ENCODE measurements around the gene SLAMF7. TPM values are rescaled to one million over a fixed set of nuclear protein-coding genes. Genes with fewer than 3 reads are reported as not detected.
"Not testable (repeated sequence)": the region's sequence is repeated elsewhere in the genome, so short reads cannot be mapped to it uniquely, and the experiment has no call there.

Gene SLAMF7
- total RNA-seq, 2 experiments from 2014 or later, result 79.9 to 82.2 TPM

- H3K9me3 Mint-ChIP-seq, result no peaks in the 10 kb centered on the region
- no peaks in the 10 kb centered on the region for H3K36me3 Mint-ChIP-seq (ENCODE audit: low read depth)
- peak overlapping the region; percentile 51 for H3K4me3 Mint-ChIP-seq
- no peaks in the 10 kb centered on the region for H3K27me3 Mint-ChIP-seq (ENCODE audit: low read depth)
- no peak overlapping the region for H3K27ac Mint-ChIP-seq
- H3K4me1 Mint-ChIP-seq (ENCODE audit: low read depth), result peaks cover 54% of the 10 kb centered on the region
- peak; percentile 23 for DNase-seq
- CTCF ChIA-PET, result interaction anchor here (0.8 to 8.9 kb wide), 17 partner anchors 9 to 343 kb away, joined by 3 to 84 read pairs (median 5); partner anchors contain the start of genes CD48 and SLAMF7
- intact Hi-C loops (cut with micrococcal nuclease), result loop anchor here (1.0 kb wide), 1 partner anchor 10 kb away; no protein-coding TSS in a partner anchor
Observed at GRCh38 chr1:160722726-160723125, 16.3 kb upstream of the SLAMF7 start.

GRCh38 chr1:160723332-160723731 is 15.7 kb upstream of the SLAMF7 start:
- Mint-ChIP-seq H3K4me1 (ENCODE audit: low read depth) (peaks cover 51% of the 10 kb centered on the region), H3K27ac (no peak overlapping the region), H3K36me3 (ENCODE audit: low read depth) (no peaks in the 10 kb centered on the region), H3K4me3 (no peak overlapping the region), H3K27me3 (ENCODE audit: low read depth) (no peaks in the 10 kb centered on the region), H3K9me3 (no peaks in the 10 kb centered on the region)
- DNase-seq, result no peak
- CTCF ChIA-PET, result interaction anchor here (0.8 to 8.9 kb wide), 19 partner anchors 10 to 343 kb away, joined by 3 to 84 read pairs (median 4); partner anchors contain the start of genes CD48 and SLAMF7
- intact Hi-C loops (cut with micrococcal nuclease), result no loop called here

- H3K4me1 Mint-ChIP-seq (ENCODE audit: low read depth), result peaks cover 43% of the 10 kb centered on the region
- H3K27ac Mint-ChIP-seq, result no peak overlapping the region
- no peaks in the 10 kb centered on the region for H3K9me3 Mint-ChIP-seq
- peak; percentile 49 for DNase-seq
- no peak overlapping the region for H3K4me3 Mint-ChIP-seq
- H3K36me3 Mint-ChIP-seq (ENCODE audit: low read depth), result no peaks in the 10 kb centered on the region
- CTCF ChIA-PET, result interaction anchor here (0.6 to 8.9 kb wide), 20 partner anchors 11 to 344 kb away, joined by 3 to 174 read pairs (median 10); partner anchors contain the start of genes CD48, ITLN2 and SLAMF7
- no peaks in the 10 kb centered on the region for H3K27me3 Mint-ChIP-seq (ENCODE audit: low read depth)
- intact Hi-C loops (cut with micrococcal nuclease), result loop anchor here (5.0 kb wide), 1 partner anchor 373 kb away; the partner anchor contains the start of gene KLHDC9
Observed at GRCh38 chr1:160724465-160725242, 14.4 kb upstream of the SLAMF7 start.

GRCh38 chr1:160726114-160726497 is 12.9 kb upstream of the SLAMF7 start:
- H3K27ac Mint-ChIP-seq, result no peak overlapping the region
- intact Hi-C loops (cut with micrococcal nuclease), result loop anchor here (1.0 to 5.0 kb wide), 4 partner anchors 45 to 371 kb away; partner anchors contain the start of gene KLHDC9
- peaks cover 31% of the 10 kb centered on the region for H3K4me1 Mint-ChIP-seq (ENCODE audit: low read depth)
- no peaks in the 10 kb centered on the region for H3K9me3 Mint-ChIP-seq
- CTCF ChIA-PET, result interaction anchor here (0.9 to 8.9 kb wide), 18 partner anchors 12 to 319 kb away, joined by 3 to 174 read pairs (median 12); partner anchors contain the start of genes CD48, ITLN2, SLAMF7 and USF1
- DNase-seq, result no peak
- H3K4me3 Mint-ChIP-seq, result no peak overlapping the region
- no peaks in the 10 kb centered on the region for H3K36me3 Mint-ChIP-seq (ENCODE audit: low read depth)
- H3K27me3 Mint-ChIP-seq (ENCODE audit: low read depth), result no peaks in the 10 kb centered on the region

GRCh38 chr1:160726498-160727315 is 12.3 kb upstream of the SLAMF7 start:
- no peak overlapping the region for H3K4me3 Mint-ChIP-seq
- no peaks in the 10 kb centered on the region for H3K27me3 Mint-ChIP-seq (ENCODE audit: low read depth)
- peak; percentile 81 for DNase-seq
- no peak overlapping the region for H3K27ac Mint-ChIP-seq
- peaks cover 4% of the 10 kb centered on the region for H3K9me3 Mint-ChIP-seq
- CTCF ChIA-PET, result interaction anchor here (0.6 to 8.9 kb wide), 26 partner anchors 13 to 246 kb away, joined by 3 to 174 read pairs (median 6); partner anchors contain the start of genes CD48, ITLN2 and SLAMF7
- H3K36me3 Mint-ChIP-seq (ENCODE audit: low read depth), result peaks cover 3% of the 10 kb centered on the region
- H3K4me1 Mint-ChIP-seq (ENCODE audit: low read depth), result peaks cover 34% of the 10 kb centered on the region
- intact Hi-C loops (cut with micrococcal nuclease), result loop anchor here (1.0 to 5.0 kb wide), 8 partner anchors 42 to 371 kb away; partner anchors contain the start of gene KLHDC9

- DNase-seq, result no peak
- H3K9me3 Mint-ChIP-seq, result peaks cover 10% of the 10 kb centered on the region
- H3K4me1 Mint-ChIP-seq (ENCODE audit: low read depth), result peaks cover 37% of the 10 kb centered on the region
- CTCF ChIA-PET, result interaction anchor here (0.6 to 8.9 kb wide), 22 partner anchors 12 to 245 kb away, joined by 3 to 174 read pairs (median 6); partner anchors contain the start of genes CD48, ITLN2 and SLAMF7
- H3K36me3 Mint-ChIP-seq (ENCODE audit: low read depth), result peaks cover 8% of the 10 kb centered on the region
- H3K27me3 Mint-ChIP-seq (ENCODE audit: low read depth), result no peaks in the 10 kb centered on the region
- no peak overlapping the region for H3K27ac Mint-ChIP-seq
- intact Hi-C loops (cut with micrococcal nuclease), result loop anchor here (1.0 to 5.0 kb wide), 5 partner anchors 41 to 370 kb away; partner anchors contain the start of gene KLHDC9
- no peak overlapping the region for H3K4me3 Mint-ChIP-seq
Observed at GRCh38 chr1:160727316-160727640, 11.8 kb upstream of the SLAMF7 start.

- CTCF ChIA-PET, result not testable (repeated sequence)
- peaks cover 29% of the 10 kb centered on the region for H3K9me3 Mint-ChIP-seq
Observed at GRCh38 chr1:160731564-160731963, 7.5 kb upstream of the SLAMF7 start.

GRCh38 chr1:160731990-160732389 is 7.1 kb upstream of the SLAMF7 start:
- H3K27ac Mint-ChIP-seq, result peak overlapping the region; percentile 90
- CTCF ChIA-PET, result interaction anchor here (0.7 to 2.4 kb wide), 4 partner anchors 9 to 303 kb away, joined by 4 to 31 read pairs (median 5); no protein-coding TSS in a partner anchor
- H3K27me3 Mint-ChIP-seq (ENCODE audit: low read depth), result no peaks in the 10 kb centered on the region
- H3K36me3 Mint-ChIP-seq (ENCODE audit: low read depth), result peaks cover 36% of the 10 kb centered on the region
- H3K9me3 Mint-ChIP-seq, result peaks cover 32% of the 10 kb centered on the region
- no peak for DNase-seq
- intact Hi-C loops (cut with micrococcal nuclease), result no loop called here
- H3K4me3 Mint-ChIP-seq, result no peak overlapping the region
- H3K4me1 Mint-ChIP-seq (ENCODE audit: low read depth), result peaks cover 48% of the 10 kb centered on the region

More at GRCh38 chr1:160731564-160731963, 7.5 kb upstream of the SLAMF7 start:
- H3K27me3 Mint-ChIP-seq (ENCODE audit: low read depth); H3K4me3 Mint-ChIP-seq; intact Hi-C loops (cut with micrococcal nuclease); DNase-seq: not testable (repeated sequence)
- Mint-ChIP-seq H3K4me1 (ENCODE audit: low read depth) (peaks cover 45% of the 10 kb centered on the region), H3K27ac (peak overlapping the region; percentile 90), H3K36me3 (ENCODE audit: low read depth) (peaks cover 32% of the 10 kb centered on the region)

GRCh38 chr1:160733898-160734297 is 5.1 kb upstream of the SLAMF7 start:
- peak overlapping the region; percentile 19 for H3K4me3 Mint-ChIP-seq
- no peaks in the 10 kb centered on the region for H3K27me3 Mint-ChIP-seq (ENCODE audit: low read depth)
- H3K4me1 Mint-ChIP-seq (ENCODE audit: low read depth), result peaks cover 65% of the 10 kb centered on the region
- DNase-seq, result no peak
- intact Hi-C loops (cut with micrococcal nuclease), result no loop called here
- peak overlapping the region; percentile 90 for H3K27ac Mint-ChIP-seq
- H3K36me3 Mint-ChIP-seq (ENCODE audit: low read depth), result peaks cover 38% of the 10 kb centered on the region
- peaks cover 40% of the 10 kb centered on the region for H3K9me3 Mint-ChIP-seq
- CTCF ChIA-PET, result interaction anchor here (1.0 to 2.4 kb wide), 5 partner anchors 10 to 35 kb away, joined by 3 to 31 read pairs (median 5); no protein-coding TSS in a partner anchor

- CTCF ChIA-PET, result interaction anchor here (1.0 to 2.4 kb wide), 4 partner anchors 10 to 34 kb away, joined by 3 to 31 read pairs (median 4); no protein-coding TSS in a partner anchor
- Mint-ChIP-seq H3K4me1 (ENCODE audit: low read depth) (peaks cover 69% of the 10 kb centered on the region), H3K27ac (peak overlapping the region; percentile 90), H3K4me3 (peak overlapping the region; percentile 19), H3K27me3 (ENCODE audit: low read depth) (no peaks in the 10 kb centered on the region), H3K36me3 (ENCODE audit: low read depth) (peaks cover 39% of the 10 kb centered on the region), H3K9me3 (peaks cover 40% of the 10 kb centered on the region)
- no peak for DNase-seq
- intact Hi-C loops (cut with micrococcal nuclease), result no loop called here
Observed at GRCh38 chr1:160734301-160734700, 4.7 kb upstream of the SLAMF7 start.

- CTCF ChIA-PET, result interaction anchor here (0.9 to 5.2 kb wide), 7 partner anchors 12 to 98 kb away, joined by 3 to 36 read pairs (median 3); no protein-coding TSS in a partner anchor
- H3K27me3 Mint-ChIP-seq (ENCODE audit: low read depth), result no peaks in the 10 kb centered on the region
- H3K36me3 Mint-ChIP-seq (ENCODE audit: low read depth), result peaks cover 63% of the 10 kb centered on the region
- H3K4me1 Mint-ChIP-seq (ENCODE audit: low read depth), result peaks cover 87% of the 10 kb centered on the region
- H3K9me3 Mint-ChIP-seq, result peaks cover 27% of the 10 kb centered on the region
- DNase-seq, result no peak
- H3K27ac Mint-ChIP-seq, result peak overlapping the region; percentile 94
- intact Hi-C loops (cut with micrococcal nuclease), result loop anchor here (2.0 kb wide), 1 partner anchor 59 kb away; the partner anchor contains the start of gene LY9
- H3K4me3 Mint-ChIP-seq, result peak overlapping the region; percentile 88
Observed at GRCh38 chr1:160738271-160738670, 776 bp upstream of the SLAMF7 start.

All from activated naive CD4-positive, alpha-beta T cell treated with anti-CD3 and anti-CD28 coated beads for 36 hours (primary cell).